GM10847 (cell line): ENCODE data around the gene AFAP1.

Source experiments
- POLR2A ChIP-seq: IDR thresholded peaks from 2 replicates; pipeline ENCODE4 v1.6.1; 2011; ENCODE audit not compliant: insufficient read length; ENCODE audit errors: extremely low read depth

AFAP1 gene

DNA sequence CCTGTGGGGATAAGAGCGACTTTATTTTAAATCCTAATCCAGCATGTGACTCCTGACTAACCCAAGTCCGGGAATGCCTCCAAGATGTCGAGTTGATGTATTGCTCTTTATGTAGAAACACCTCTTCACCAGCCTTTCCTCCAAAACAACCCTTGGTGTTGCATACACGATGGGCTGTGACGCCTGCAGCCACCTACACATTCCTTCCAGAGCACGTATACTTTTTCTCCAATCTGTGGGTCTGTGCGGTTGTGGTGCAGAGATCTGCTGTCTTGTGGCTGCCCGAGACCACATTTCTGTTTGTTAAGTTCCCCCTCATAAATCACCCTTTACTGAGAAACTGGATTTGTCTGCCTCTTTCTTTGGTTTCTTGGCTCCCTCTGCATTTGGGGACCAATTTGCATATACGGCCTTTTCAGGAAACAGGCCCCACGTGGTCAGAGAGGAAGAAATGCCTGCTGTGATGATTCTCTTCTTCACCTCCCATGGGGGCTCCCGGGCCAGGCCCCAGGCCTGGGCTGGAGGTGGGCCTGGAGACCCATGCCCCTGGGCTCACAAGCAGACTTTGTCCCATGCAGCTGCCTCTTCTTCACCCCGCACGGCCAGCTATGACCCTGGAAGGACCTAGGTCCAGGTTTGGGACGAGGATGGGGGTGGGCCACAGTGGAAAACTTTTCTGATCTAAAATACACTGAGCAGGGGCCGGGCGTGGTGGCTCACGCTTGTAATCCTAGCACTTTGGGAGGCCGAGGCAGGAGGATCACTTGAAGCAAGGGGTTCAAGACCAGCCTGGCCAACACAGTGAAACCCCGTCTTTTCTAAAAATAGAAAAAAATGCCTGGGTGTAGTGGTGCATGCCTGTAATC, 21.4 kb upstream of the AFAP1 start:
- TF ChIP-seq POLR2A = no peak

DNA sequence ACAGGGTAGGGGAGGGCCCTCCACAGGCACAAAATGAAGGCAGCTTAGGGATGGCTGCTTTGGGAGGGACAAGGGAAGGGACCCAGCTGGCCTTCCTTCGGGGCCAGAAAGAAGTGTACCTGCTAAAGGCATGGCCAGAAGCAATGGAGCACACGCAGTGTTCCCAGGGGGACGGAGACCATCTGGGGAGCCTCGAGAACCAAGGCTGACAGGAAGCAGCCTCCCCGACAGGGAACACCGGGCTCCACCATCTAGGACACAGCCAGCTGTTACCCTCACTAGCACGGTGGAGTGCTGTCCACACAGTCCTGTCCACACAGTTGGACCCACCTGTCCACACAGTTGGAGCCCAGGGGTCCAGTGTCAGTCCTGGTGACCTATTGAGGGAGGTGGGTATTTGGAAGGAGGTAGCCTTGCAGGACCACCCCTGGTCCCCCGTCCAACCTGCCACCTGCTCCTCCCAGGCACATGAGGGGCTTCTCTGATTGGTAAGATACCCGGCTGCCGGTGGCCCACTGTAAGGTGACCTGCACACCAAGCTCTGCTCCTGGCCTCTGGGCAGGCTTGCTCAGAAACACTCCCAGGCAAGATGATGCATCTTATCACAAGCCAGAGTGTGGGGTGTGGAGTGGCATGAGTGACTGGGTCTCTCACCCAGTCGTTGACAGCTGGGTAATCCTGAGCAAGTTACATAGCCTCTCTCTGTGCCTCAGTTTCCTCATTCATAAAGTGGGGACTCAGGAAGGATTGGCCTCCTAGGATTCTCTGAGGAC, 20.5 kb upstream of the AFAP1 start:
- TF ChIP-seq POLR2A = no peak

DNA sequence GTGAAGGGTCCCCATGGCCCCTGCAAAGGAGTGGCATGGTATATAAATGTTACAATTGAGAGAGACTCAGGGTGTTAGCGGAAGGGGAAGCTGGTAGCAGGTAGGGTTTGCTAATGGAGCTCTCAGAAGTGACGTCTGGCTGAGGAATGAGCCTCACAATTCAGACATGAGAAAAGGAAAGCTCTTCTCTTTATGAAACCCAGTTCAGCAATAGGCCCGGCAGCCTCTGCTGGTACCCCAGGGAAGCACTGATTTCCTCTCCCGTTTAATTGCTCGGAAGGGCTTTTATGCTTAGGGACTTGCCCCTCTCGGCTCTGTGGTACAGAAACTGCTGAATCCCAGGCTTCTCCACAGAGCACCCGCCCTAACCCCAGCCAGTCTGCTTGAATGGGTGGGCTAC, 19.4 kb upstream of the AFAP1 start:
- no peak for TF ChIP-seq POLR2A

DNA sequence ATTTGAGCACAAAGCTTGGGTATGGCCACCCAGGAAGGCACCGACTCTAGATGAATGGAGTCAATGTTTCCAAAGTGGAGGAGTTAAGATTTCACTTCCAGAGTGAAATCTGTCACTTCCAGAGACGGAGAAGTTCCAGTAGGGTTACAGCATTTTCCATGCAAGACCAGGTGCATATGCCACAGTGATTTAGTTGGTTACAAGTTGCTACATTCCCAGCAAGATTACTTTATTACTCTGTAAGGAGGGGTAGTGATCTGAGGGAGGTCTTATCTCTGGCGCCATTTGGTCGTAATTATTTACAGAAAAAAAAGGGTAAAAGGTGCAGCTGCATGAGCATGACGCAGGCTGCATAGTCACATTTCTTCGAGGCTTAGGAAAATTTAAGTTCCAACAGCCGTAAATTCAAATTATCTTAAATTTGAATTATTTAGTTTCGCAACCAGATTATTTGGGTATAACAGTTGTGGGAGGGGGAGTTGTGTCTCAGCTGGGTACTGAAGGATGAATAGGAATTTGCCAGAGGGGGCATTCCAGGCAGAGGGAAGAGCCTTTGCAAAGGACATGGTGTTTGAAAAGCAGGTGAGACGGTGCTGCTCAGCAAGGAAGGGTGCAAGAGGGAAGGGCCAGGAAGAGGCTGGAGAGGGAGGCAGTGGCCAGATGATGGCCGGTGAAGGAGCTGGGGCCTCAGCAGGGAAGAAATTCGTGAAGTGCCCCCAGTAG, 17.4 kb upstream of the AFAP1 start:
- TF ChIP-seq POLR2A = no peak

DNA sequence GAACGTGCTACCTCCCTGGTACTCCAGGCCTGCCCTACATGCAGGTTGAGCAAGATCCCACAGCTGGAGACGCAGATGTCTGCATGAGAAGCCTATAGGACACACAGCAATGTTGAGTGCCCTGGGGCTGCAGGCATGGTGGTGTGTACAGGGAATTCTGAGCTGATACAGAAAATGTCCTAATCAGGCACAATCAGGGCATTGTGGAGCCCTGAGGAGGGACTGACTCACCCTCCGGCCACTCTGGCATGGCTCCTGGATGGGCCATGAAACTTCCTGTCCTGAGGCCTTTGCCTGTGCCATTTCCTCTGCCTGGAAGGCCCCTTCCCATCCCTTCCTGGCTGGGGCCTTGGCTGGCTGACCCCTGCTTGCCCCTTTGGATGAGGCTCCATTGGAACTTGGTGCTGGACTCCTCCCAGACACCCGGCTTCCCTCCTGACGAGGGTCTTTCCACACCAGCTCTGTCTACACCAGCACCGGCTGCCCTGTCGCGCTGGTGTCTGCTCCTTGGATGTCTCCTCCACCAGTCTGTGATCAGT, 16.7 kb upstream of the AFAP1 start:
- TF ChIP-seq POLR2A = no peak

DNA sequence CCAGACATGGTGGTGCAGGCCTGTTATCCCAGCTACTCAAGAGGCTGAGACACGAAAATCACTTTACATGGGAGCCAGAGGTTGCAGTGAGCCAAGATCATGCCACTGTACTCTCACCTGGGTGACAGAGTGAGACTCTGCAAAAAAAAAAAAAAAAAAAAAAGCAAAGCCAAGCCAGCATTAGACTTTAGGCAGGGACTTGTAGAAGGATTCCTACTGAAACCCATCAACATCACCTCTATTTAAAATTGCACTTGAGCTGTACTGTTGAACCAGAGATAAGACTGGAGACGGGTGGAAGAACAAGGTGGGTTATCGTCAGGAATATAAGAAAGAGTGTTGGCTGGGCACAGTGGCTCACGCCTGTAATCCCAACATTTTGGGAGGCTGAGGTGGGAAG, 15.7 kb upstream of the AFAP1 start:
- no peak for TF ChIP-seq POLR2A

DNA sequence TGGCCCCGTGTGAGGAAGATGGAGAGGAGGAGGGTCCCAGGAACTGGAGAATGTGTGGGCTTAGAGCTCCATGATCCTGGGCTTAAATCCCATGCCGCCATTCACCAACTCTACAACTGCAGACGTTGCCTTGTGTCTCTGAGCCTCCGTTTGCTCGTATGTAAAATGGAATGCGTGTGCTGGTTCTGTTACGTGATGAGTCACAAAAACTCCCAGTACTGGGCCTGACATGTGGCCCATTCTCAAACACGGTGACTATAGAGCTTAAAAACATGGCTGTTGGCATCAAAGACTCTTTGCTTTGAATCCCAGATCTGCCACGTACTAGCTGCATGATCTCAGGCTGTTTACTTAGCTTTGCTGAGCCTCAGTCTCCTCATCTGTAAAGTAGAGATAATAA, 13.0 kb upstream of the AFAP1 start:
- TF ChIP-seq POLR2A = no peak

DNA sequence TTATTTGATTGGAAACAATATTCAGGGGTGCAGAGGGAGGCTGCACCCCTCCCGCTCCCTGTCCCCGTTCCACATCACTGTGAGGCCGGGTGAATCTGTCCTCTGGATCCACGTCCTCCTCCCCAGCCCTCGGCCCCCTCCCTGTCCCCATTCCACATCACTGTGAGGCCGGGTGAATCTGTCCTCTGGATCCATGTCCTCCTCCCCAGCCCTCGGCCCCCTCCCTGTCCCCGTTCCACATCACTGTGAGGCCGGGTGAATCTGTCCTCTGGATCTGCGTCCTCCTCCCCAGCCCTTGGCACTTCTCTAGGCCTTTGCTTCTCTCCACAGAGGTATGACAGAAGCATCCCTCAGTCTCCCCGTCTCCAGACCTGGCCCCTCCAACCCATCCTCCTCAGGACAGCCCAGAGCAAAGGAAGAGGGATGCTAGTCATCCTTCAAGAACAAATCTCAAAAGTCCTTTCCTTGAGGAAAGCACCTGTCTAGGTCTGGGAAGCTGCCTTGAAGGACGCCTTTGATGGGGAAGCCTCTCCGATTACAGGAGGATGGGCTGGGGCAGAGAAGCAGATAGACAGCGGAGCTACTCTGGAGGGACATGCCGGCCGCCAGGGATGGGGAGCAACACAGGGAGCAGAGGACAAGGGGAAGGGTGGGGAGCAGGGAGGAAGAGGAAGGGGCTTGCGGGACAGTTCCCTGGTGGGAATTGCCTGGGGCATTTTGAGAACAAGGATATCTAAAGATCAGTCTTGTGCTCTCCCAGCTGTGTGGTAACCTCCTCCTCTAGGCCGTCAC, 10.8 kb upstream of the AFAP1 start:
- no peak for TF ChIP-seq POLR2A

DNA sequence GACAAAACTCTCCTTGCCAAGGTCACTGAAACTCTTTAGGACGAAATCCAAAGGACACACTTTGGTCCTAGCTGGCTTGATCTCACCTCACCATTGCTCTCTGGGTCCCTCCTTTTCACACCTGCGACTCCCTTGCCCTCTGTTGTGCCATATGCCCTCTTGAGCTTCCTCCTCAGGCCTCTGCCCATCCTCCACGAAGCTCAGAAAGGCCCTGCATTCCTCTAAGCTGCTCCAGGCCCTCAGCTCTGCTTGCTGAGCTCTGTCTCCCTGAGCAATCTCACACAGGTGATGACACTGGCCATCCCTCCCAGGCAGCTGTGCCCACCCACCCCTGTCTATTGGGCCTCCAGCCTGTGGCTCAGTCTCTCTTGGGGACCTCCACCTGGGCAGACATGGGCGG, 10.1 kb upstream of the AFAP1 start:
- no peak for TF ChIP-seq POLR2A

DNA sequence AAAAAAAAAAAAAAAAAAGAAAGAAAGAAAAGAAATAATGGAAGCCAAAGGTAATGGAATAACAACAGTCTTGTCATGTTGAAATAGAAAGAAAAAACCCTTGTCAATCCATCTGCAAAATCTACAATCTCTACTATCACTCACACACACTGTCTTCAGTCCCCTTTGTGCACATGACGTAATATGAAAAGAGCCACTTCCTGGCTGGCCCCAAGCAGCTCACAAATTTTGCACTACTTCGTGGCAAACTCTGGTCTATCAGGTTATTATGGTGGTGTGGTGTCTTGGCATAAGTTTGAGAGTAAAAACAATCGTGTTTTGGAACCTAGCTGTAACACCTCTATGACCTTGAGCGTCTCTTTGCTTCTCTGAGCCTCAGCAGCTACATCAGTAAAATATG, 8.3 kb upstream of the AFAP1 start:
- TF ChIP-seq POLR2A = no peak

DNA sequence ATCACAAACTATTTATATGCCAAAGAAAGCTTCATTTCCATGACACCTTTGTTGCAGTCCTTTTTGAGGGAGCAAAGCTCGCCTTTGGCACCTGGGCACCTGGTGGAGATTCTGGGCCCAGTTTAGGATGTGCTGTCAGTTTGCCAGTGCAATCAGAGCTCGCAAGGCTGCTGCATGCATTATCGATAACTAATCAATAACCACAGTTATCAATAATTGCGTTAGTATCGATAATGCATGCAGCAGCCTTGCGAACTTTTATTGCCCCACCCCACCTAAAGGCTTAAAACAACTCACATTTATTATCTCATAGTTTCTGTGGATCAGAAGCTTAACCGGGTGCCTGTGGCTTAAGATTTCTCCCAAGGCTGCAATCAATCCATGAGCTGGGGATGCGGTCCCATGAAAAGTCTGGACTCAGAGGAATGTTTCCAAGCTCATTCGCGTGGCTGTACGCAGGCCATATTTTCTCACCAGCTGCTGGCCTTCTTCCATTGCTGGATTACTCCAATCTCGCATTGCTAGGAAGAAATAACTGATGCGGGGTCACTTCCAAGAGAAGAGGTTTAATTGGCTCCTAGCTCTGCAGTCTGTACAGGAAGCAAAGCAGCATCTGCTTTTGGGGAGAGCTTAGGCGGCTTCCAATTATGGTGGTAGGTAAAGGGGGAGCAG, 6.2 kb upstream of the AFAP1 start:
- TF ChIP-seq POLR2A = no peak

DNA sequence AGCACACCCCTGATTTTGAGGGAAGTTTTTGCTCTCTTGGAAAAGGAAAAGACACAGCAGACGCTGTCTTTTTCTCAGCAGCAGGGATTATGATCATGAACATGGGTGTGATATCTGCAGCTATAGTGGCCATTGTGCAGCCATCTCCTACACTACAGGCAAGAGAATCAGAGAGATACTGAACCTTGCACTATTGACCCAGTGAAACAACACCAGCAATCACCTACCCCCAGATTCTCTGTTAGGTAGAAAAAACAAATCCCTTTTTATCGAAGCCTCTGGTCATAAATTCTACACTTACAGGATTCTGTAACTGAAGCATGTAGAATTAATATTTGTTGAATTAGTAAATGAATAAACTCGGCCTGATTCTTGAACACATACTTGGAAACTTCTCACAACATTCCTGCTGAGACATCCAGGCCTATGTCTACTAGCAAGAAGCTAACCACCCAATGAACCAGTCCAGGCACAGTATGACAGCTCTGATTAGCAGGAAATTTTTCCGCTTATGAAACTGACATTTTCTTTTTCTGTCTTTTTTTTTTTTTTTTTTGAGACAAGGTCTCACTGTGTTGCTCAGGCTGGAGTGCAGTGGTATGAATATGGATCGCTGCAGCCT, 5.0 kb upstream of the AFAP1 start:
- TF ChIP-seq POLR2A = no peak

DNA sequence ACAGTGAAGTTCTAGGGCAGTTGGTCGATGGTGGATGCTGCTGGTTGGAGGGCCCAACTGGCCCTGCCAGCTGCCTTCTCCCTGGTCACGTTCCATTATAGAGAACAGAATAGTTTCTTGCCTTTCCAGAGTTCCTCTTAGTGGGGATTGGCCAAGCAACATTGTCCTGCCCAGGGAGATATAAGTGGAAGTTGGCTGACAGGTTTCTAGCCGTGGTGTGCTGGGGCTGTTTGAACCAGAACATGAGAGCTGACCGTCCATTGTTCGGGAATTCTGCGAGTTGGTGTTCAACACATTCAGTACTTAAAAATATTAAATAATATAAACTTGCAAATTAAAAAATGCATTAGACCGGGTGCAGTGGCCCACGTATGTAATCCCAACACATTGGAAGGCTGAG, 3.5 kb upstream of the AFAP1 start:
- TF ChIP-seq POLR2A = no peak
